ENCODE results near the gene PTGDS. TPM values are rescaled to one million over a fixed set of nuclear protein-coding genes. Genes with fewer than 3 reads are reported as not detected.

PTGDS gene
- total and polyA plus RNA-seq, 9 of the 15 experiments (the other 6 are each of a cell fraction or from before 2014, with no cell fraction given), result 0.46 to 7.1 (median 2.0) TPM

GRCh38 chr9:136944519-136945332 is 32.6 kb upstream of the PTGDS start, which contains the start of the genes C8G and FBXW5 (continued):
- TF ChIP-seq CHAMP1 (IDR thresholded peaks at IDR 0.05) (no peak), ZMIZ1 (IDR thresholded peaks at IDR 0.05; ENCODE audit: low read depth in 2 of 2, low read length in 2 of 2) (peak in 1 of 2 experiments; percentile 96; a peak in 3 of 4 replicates), XRCC3 (IDR thresholded peaks at IDR 0.05) (no peak), MTA2 (IDR thresholded peaks at IDR 0.05; ENCODE audit: low read depth) (no peak; the same call in 1 of the 2 replicates), ZNF23 (CRISPR knock-in tag; IDR thresholded peaks at IDR 0.05) (no peak), KLF10 (CRISPR knock-in tag; IDR thresholded peaks at IDR 0.05) (no peak), DACH1 (IDR thresholded peaks at IDR 0.05; ENCODE audit: partially characterized antibody) (peak; percentile 14), ZNF77 (CRISPR knock-in tag; IDR thresholded peaks at IDR 0.05) (no peak), SFPQ (IDR thresholded peaks at IDR 0.05; ENCODE audit: low read depth, low read length) (no peak), NCOA4 (IDR thresholded peaks at IDR 0.05; ENCODE audit: partially characterized antibody) (no peak), ZKSCAN1 (IDR thresholded peaks at IDR 0.05; ENCODE audit: low read depth, low read length) (0 out of 2 replicates have a peak, but pooled peaks have one; percentile 34), IRF1 (CRISPR knock-in tag; IDR thresholded peaks at IDR 0.05; ENCODE audit: borderline replicate concordance) (no peak), RBM15 (IDR thresholded peaks at IDR 0.05; ENCODE audit: insufficient read depth, low read length) (no peak), TEAD2 (tag; IDR thresholded peaks at IDR 0.05) (no peak), DMBX1 (CRISPR knock-in tag; IDR thresholded peaks at IDR 0.05; ENCODE audit: borderline replicate concordance) (0 out of 2 replicates have a peak, but pooled peaks have one; percentile 15), MECOM (CRISPR knock-in tag; IDR thresholded peaks at IDR 0.05) (no peak), ZNF217 (CRISPR knock-in tag; IDR thresholded peaks at IDR 0.05) (no peak), MED1 (CRISPR knock-in tag; IDR thresholded peaks at IDR 0.05; ENCODE audit: borderline replicate concordance) (no peak), ZNF695 (CRISPR knock-in tag; IDR thresholded peaks at IDR 0.05) (no peak)
